Breast epithelium (tissue), 4 donors: Measurements from ENCODE around the gene ELOB. TPM values are rescaled to one million over a fixed set of nuclear protein-coding genes. Genes with fewer than 3 reads are reported as not detected.
A peak's percentile ranks its signal among the peaks of the same experiment; 100 is the strongest.

Experiments
- DNase-seq, 2 donors: peaks; one replicate each; pipeline ENCODE4 v3.0.0-alpha.2; 2019; ENCODE audit warnings: low spot score in 2 of 2
- H3K27ac ChIP-seq, 2 donors: fragments of 200-600 bp; sonication (generic) in 1 of 2; one replicate each; pipeline ENCODE4 v1.5.1; 2016 to 2019; ENCODE audit warnings: mild to moderate bottlenecking in 1 of 2
- H3K27me3 ChIP-seq, 2 donors: fragments of 200-600 bp; sonication (generic) in 1 of 2; one replicate each; pipeline versions ENCODE4 v1.5.1 to v1.6.0; 2017 to 2019; ENCODE audit warnings: control low read depth in 1 of 2, mild to moderate bottlenecking in 1 of 2
- H3K36me3 ChIP-seq: fragments of 200-600 bp; one replicate; pipeline ENCODE4 v1.5.1; 2019
- H3K4me1 ChIP-seq, 2 donors: fragments of 200-600 bp; sonication (generic); one replicate each; pipeline ENCODE4 v1.5.1; 2016 to 2019; ENCODE audit warnings: control low read depth in 1 of 2
- H3K4me3 ChIP-seq, 3 donors: fragments of 200-600 bp; sonication (generic); 1 replicate in 2 of 3; 2 replicates in 1 of 3; pipeline ENCODE4 v1.5.1; 2016 to 2019; ENCODE audit warnings: mild to moderate bottlenecking in 3 of 3, moderate library complexity in 2 of 3
- H3K9me3 ChIP-seq, 2 donors: fragments of 200-600 bp; sonication (generic) in 1 of 2; one replicate each; pipeline ENCODE4 v1.5.1; 2016 to 2019; ENCODE audit warnings: control low read depth in 1 of 2
- CTCF ChIP-seq, 3 donors: fragments of 450-650 bp; IDR thresholded peaks; one replicate each; pipeline ENCODE4 v1.5.1; 2016 to 2017; ENCODE audit warnings: antibody characterized with exemption in 3 of 3, mild to moderate bottlenecking in 3 of 3, moderate library complexity in 3 of 3
- POLR2A ChIP-seq: fragments of 450-650 bp; IDR thresholded peaks from one replicate; pipeline ENCODE4 v1.6.1; 2016; ENCODE audit warnings: antibody characterized with exemption, mild to moderate bottlenecking, moderate library complexity
- POLR2AphosphoS5 ChIP-seq, 3 donors: sonication (generic); formaldehyde crosslinking; IDR thresholded peaks; one replicate each; pipeline ENCODE4 v1.6.1; 2017; ENCODE audit warnings: antibody characterized with exemption in 3 of 3
- intact Hi-C: fragments of 100-400 bp; cut with DNase I; formaldehyde crosslinking; loops from one replicate; pipeline ENCODE4 v1.15.1; 2023; ENCODE audit warnings: low total_unique reads
- total RNA-seq, 3 donors: library from RNA; depleted of rRNA; stranded (reverse); fragments of >200 nt; gene quantifications; one replicate each; pipeline ENCODE4 v1.1.0, GENCODE V29; 2016

The ELOB gene
- total RNA-seq, 3 donors from 2014 or later: 147 to 292 (median 230) TPM

- no peak overlapping the region for H3K4me3 ChIP-seq
- intact Hi-C loops: no loop called here
- H3K36me3 ChIP-seq: peaks cover 22% of the 10 kb centered on the region
- H3K4me1 ChIP-seq: no peaks in the 10 kb centered on the region
- DNase-seq: no peak
- H3K27ac ChIP-seq: no peak overlapping the region
- TF ChIP-seq CTCF (IDR thresholded peaks at IDR 0.05) (no peak), POLR2A (no peak), POLR2AphosphoS5 (IDR thresholded peaks at IDR 0.05) (no peak)
- H3K9me3 ChIP-seq: no peaks in the 10 kb centered on the region
- H3K27me3 ChIP-seq: no peaks in the 10 kb centered on the region
Measured at GRCh38 chr16:2761472-2761871, 15.6 kb downstream of the ELOB start.

DNA sequence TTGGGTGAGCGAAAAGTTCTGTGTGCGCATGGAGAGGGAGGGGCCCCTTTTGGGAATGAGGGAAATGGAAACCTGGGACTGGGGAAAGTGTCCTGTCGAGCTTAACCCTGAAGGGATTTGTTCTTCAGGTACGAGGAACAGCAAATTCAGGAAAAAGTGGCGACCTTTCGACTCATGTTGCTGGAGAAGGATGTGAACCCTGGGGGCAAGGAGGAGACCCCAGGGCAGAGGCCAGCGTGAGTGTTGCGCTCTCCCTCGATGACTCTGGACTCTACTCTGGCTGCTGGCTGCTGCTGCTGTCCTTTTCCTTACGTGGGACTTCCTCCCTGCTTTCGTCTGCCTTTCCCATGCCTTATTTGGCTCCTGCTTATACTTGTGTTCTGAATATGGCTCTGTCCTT lies 19.7 kb downstream of the ELOB start:
- no peak for DNase-seq
- intact Hi-C loops: loop anchor here (10.0 kb wide), 1 partner anchor 97 kb away; the partner anchor contains the start of gene PRSS22

GRCh38 chr16:2756288-2757015 lies 20.6 kb downstream of the ELOB start:
- Histone ChIP-seq H3K36me3 (peaks cover 13% of the 10 kb centered on the region), H3K4me3 (peak overlapping the region in 1 of 3 donors; percentile 82), H3K9me3 (no peaks in the 10 kb centered on the region), H3K27ac (no peak overlapping the region), H3K27me3 (no peaks in the 10 kb centered on the region), H3K4me1 (peaks cover 6 to 20% of the 10 kb centered on the region in 2 donors)
- no peak for DNase-seq
- no peak for TF ChIP-seq POLR2A
- TF ChIP-seq CTCF (IDR thresholded peaks at IDR 0.05): no peak
- no peak for TF ChIP-seq POLR2AphosphoS5 (IDR thresholded peaks at IDR 0.05)
- intact Hi-C loops: loop anchor here (10.0 kb wide), 1 partner anchor 98 kb away; the partner anchor contains the start of gene PRSS22

More for the DNA sequence above, 19.7 kb downstream of the ELOB start:
- Histone ChIP-seq H3K9me3 (no peaks in the 10 kb centered on the region), H3K27me3 (no peaks in the 10 kb centered on the region), H3K4me3 (no peak overlapping the region), H3K27ac (no peak overlapping the region), H3K4me1 (peaks cover 6 to 15% of the 10 kb centered on the region in 2 donors), H3K36me3 (peaks cover 22% of the 10 kb centered on the region)
- no peak for TF ChIP-seq POLR2AphosphoS5 (IDR thresholded peaks at IDR 0.05)
- TF ChIP-seq POLR2A: no peak
- TF ChIP-seq CTCF (IDR thresholded peaks at IDR 0.05): no peak

DNA sequence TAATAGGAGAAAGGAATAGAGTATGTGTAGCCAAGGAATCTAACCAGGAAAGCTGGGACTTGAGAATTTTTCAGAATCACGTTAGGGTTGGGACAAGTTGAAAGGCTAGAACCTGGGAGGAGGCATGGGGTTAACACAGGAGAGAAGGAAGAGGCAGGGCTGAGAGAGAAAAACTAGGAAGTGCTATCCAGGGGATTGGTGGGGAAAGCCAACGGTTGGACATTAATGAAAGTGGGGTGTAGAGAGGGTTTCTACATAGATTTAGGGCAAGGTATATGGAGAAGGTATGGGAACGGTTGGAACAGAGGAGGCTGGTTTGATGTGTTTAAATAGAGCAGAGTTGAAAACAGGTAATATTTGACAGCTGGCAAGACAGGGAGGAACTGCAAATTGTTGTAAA lies 21.9 kb downstream of the ELOB start:
- no peaks in the 10 kb centered on the region for H3K27me3 ChIP-seq
- H3K36me3 ChIP-seq: peaks cover 13% of the 10 kb centered on the region
- H3K4me1 ChIP-seq: peaks cover 6 to 22% of the 10 kb centered on the region in 2 donors
- no peak for DNase-seq
- peak overlapping the region in 1 of 2 donors; percentile 26 for H3K27ac ChIP-seq
- TF ChIP-seq POLR2AphosphoS5 (IDR thresholded peaks at IDR 0.05): no peak
- no peak for TF ChIP-seq CTCF (IDR thresholded peaks at IDR 0.05)
- no peak for TF ChIP-seq POLR2A
- intact Hi-C loops: loop anchor here (10.0 kb wide), 1 partner anchor 100 kb away; the partner anchor contains the start of gene PRSS22
- no peaks in the 10 kb centered on the region for H3K9me3 ChIP-seq
- peak overlapping the region; percentile 82 to 94 (median 83) for H3K4me3 ChIP-seq

- H3K27me3 ChIP-seq: no peaks in the 10 kb centered on the region
- DNase-seq: no peak
- no peak for TF ChIP-seq POLR2A
- no peak for TF ChIP-seq POLR2AphosphoS5 (IDR thresholded peaks at IDR 0.05)
- no peak for TF ChIP-seq CTCF (IDR thresholded peaks at IDR 0.05)
- peak overlapping the region; percentile 99 to 100 for H3K27ac ChIP-seq
- peaks cover 6 to 22% of the 10 kb centered on the region in 2 donors for H3K4me1 ChIP-seq
- no peaks in the 10 kb centered on the region for H3K9me3 ChIP-seq
- H3K4me3 ChIP-seq: peak overlapping the region; percentile 82 to 94 (median 83)
- peaks cover 6% of the 10 kb centered on the region for H3K36me3 ChIP-seq
- intact Hi-C loops: loop anchor here (10.0 kb wide), 1 partner anchor 101 kb away; the partner anchor contains the start of gene PRSS22
Measured at GRCh38 chr16:2753733-2754020, 23.4 kb downstream of the ELOB start.
